ENCODE measurements around the gene DENND1A.
"Not testable (repeated sequence)": the region's sequence is repeated elsewhere in the genome, so short reads cannot be mapped to it uniquely, and the experiment has no call there.

Gene DENND1A

DNA sequence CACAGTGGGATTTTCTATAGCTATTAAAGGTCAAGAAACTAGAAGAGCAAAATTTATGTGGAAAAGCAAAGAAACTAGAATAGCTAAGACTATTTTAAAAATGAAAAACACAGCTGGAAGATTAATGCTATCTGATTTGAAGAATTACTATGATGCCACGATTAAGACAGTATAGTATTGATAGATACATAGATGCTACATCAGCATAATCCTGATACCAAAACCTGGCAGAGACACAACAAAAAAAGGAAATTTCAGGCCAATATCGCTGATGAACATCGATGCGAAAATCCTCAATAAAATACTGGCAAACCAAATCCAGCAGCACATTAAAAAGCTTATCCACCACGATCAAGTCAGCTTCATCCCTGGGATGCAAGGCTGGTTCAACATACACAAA lies 201.4 kb downstream of the DENND1A start:
- H3K9ac ChIP-seq (ENCODE audit: low read depth, low read length); H3K36me3 ChIP-seq (ENCODE audit: insufficient read depth, low read length); H3K4me1 ChIP-seq (ENCODE audit: insufficient read depth, low read length); H3K9me3 ChIP-seq (ENCODE audit: control insufficient read depth, insufficient read depth, low read length): not testable (repeated sequence)

DNA sequence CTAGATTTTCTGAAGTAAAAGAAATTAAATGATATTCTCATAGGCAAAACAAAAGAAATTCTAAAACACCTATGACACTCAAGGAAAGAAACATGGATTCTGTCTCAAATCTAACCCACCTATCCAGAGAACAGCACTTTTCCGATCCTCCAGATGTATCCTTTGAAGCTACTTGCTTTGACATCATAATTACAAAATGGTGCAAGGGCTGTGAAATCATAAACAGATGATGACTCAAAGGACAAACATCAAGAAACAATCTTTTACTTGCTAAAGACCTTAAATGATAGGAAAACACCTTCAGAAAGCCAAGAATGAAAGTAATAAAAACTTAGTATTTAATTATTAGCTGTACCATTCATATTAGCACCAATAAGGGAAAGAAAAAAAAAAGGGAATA lies 202.6 kb downstream of the DENND1A start:
- no peaks in the 10 kb centered on the region for H3K36me3 ChIP-seq (ENCODE audit: insufficient read depth, low read length)
- H3K4me1 ChIP-seq (ENCODE audit: insufficient read depth, low read length), result no peaks in the 10 kb centered on the region
- H3K9ac ChIP-seq (ENCODE audit: low read depth, low read length), result no peak overlapping the region
- H3K9me3 ChIP-seq (ENCODE audit: control insufficient read depth, insufficient read depth, low read length), result peaks cover 12% of the 10 kb centered on the region

DNA sequence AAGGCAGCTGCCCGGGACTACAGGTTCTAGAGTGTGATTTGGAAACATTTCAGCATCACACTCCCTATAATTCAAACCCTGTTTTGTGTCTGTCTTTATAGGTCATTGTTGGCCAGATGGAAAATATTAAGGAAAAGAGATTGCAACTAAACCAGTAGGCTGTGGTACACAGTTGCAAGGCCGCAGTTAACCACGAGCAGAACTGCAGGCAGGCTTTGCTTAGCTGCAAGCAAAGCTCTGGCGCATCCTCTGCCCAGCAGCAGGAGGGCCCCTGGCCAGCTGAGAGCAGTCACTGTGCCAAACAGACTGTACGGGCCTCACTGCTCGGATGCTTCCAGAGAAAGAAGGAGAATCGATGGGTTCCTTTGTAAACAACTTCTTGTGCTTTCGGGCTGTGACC lies 204.5 kb downstream of the DENND1A start:
- Histone ChIP-seq H3K4me1 (ENCODE audit: insufficient read depth, low read length) (no peaks in the 10 kb centered on the region), H3K9ac (ENCODE audit: low read depth, low read length) (no peak overlapping the region), H3K36me3 (ENCODE audit: insufficient read depth, low read length) (no peaks in the 10 kb centered on the region), H3K9me3 (ENCODE audit: control insufficient read depth, insufficient read depth, low read length) (peaks cover 17% of the 10 kb centered on the region)

DNA sequence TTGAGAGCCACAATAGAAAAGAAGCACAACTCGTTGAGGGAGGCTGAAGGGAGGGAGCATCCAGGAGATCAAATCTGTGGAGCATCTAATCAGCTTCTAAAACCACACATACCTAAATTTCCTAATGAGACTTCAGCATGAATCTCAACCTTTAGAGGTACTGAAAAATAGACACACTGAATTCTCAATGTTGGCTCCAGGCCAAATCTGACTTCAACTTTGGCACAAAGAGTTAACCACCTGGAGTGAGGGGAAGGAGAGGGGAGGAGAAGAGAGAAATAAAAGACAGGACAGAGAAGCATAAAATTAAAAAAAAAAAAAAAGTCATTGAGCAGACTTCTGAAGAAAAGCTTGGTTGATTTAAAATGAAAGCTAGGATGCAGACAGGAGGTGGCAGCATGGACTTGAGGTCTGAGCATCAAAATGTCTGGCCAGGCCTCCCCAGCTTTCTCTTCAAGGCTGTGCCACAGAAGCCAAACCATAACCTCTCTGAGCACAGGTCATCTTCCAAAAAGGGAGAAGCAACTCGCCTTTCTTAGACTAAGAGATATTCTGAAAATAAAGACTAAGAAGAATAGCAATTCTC lies 205.6 kb downstream of the DENND1A start:
- Histone ChIP-seq H3K9ac (ENCODE audit: low read depth, low read length) (no peak overlapping the region), H3K4me1 (ENCODE audit: insufficient read depth, low read length) (no peaks in the 10 kb centered on the region), H3K36me3 (ENCODE audit: insufficient read depth, low read length) (no peaks in the 10 kb centered on the region), H3K9me3 (ENCODE audit: control insufficient read depth, insufficient read depth, low read length) (peaks cover 17% of the 10 kb centered on the region)

DNA sequence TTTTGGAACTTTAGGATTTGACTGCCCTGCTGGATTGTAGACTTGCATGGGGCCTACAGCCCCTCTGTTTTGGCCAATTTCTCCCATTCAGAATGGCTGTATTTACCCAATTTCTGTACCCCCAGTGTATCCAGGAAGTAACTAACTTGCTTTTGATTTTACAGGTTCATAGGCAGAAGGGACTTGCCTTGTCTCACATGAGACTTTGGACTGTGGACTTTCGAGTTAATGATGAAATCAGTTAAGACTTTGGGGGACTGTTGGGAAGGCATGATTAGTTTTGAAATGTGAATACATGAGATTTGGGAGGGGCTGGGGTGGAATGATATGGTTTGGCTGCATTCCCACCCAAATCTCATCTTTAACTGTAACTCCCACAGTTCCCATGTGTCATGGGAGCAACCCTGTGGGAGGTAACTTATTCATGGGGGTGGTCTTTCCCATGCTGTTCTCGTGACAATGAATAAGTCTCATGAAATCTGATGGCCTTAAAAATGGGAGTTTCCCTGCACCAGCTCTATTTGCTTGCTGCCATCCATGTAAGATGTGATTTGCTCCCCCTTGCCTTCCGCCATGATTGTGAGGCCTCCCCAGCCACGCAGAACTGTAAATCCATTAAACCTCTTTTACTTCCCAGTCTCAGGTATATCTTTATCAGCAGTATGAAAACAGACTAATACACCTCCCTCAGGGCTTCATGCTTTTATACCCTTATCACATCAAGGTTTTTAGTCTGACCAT lies 206.6 kb downstream of the DENND1A start:
- no peaks in the 10 kb centered on the region for H3K4me1 ChIP-seq (ENCODE audit: insufficient read depth, low read length)
- no peaks in the 10 kb centered on the region for H3K36me3 ChIP-seq (ENCODE audit: insufficient read depth, low read length)
- peaks cover 17% of the 10 kb centered on the region for H3K9me3 ChIP-seq (ENCODE audit: control insufficient read depth, insufficient read depth, low read length)
- H3K9ac ChIP-seq (ENCODE audit: low read depth, low read length), result no peak overlapping the region

DNA sequence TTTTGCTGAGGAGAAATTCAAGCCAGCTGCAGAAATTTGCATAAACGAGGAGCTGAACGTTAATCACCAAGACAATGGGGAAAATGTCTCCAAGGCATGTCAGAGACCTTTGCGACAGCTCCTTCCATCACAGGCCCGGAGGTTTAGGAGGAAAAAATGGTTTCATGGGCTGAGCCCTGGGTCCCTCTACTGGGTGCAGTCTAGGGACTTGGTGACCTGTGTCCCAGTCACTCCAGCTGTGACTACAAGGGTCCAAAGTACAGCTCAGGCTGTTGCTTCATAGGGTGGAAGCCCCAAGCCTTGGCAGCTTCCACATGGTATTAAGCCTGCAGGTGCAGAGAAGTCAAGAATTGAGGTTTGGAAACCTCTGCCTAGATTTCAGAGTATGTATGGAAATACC lies 207.5 kb downstream of the DENND1A start:
- peaks cover 17% of the 10 kb centered on the region for H3K9me3 ChIP-seq (ENCODE audit: control insufficient read depth, insufficient read depth, low read length)
- H3K36me3 ChIP-seq (ENCODE audit: insufficient read depth, low read length), result no peaks in the 10 kb centered on the region
- no peaks in the 10 kb centered on the region for H3K4me1 ChIP-seq (ENCODE audit: insufficient read depth, low read length)
- H3K9ac ChIP-seq (ENCODE audit: low read depth, low read length), result no peak overlapping the region

DNA sequence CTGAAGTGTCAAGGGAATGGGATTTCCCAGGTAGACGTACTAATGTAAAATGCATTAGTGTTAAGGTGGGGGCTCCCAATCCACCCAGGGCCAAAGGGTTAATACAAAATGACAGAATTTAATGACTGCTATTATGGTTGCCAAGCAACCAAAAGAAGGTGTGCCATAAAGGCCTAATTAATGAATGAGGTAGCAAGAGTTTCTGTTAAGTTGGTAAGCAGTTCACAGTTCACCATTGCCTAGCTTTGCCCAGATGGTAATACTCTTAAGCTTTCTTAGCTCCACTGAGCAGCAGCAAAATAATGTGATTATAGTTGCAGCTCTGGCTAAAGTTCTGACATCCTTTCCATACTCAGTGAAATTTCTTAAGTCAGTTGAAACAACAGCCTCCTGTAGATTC lies 211.7 kb downstream of the DENND1A start:
- Histone ChIP-seq H3K4me1 (ENCODE audit: insufficient read depth, low read length) (no peaks in the 10 kb centered on the region), H3K9ac (ENCODE audit: low read depth, low read length) (no peak overlapping the region), H3K36me3 (ENCODE audit: insufficient read depth, low read length) (no peaks in the 10 kb centered on the region), H3K9me3 (ENCODE audit: control insufficient read depth, insufficient read depth, low read length) (peaks cover 6% of the 10 kb centered on the region)

DNA sequence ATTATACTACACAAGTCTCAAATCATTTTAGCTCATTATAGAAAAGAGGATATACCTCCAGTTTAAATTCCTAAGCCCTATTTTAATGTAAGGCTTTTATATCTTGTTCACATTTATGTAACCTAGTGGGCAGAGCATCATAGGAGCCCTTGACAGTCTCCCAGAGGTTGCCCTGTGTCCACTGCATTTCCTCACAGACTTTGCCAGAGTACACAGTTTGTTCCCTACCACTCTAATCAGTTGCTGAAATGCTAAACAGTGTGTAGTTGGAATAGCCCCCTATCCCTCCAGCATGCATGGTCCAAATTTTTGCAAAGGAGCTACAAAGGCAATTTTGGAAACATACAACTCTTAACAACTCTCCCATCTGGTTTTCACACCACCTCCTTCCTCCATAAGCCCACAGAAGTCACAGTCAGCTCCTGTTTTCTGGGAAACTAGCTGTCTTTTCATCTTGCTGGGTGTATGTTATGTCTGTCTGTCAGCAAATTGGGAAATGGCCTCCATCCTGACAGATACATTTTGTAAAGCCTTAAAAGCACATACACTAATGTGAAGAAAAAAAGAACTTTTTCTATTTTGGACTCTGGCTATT lies 212.2 kb downstream of the DENND1A start:
- H3K4me1 ChIP-seq (ENCODE audit: insufficient read depth, low read length), result no peaks in the 10 kb centered on the region
- no peaks in the 10 kb centered on the region for H3K36me3 ChIP-seq (ENCODE audit: insufficient read depth, low read length)
- no peak overlapping the region for H3K9ac ChIP-seq (ENCODE audit: low read depth, low read length)
- H3K9me3 ChIP-seq (ENCODE audit: control insufficient read depth, insufficient read depth, low read length), result peaks cover 6% of the 10 kb centered on the region

DNA sequence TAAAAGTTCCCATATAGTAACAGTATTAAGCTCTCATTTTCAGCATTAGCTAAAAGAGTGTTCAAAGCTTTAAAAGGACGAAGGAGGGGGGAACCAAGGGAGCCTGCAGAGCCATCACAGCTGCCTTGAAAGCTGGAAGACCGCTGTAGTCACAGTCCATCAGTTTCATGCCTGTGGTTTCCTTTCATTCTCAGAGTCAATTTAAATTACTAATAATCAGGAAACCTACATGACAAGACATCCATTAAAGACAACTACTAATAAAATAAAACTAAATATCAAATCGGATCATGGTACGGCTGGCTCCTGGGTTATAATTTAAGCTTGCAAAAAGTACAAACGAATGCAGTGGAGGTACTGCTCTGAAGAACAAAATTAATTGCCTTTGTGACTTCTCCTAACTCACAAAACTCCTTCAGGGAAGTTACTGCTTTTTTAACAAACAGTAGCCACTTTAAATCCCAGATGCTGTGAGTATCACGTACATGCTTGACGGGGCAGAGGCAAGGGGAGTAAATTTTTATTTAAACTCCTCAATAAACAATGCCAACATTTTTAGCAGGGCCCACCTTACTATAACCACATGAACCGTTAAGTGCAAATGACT lies 213.5 kb downstream of the DENND1A start:
- Histone ChIP-seq H3K9ac (ENCODE audit: low read depth, low read length) (no peak overlapping the region), H3K4me1 (ENCODE audit: insufficient read depth, low read length) (no peaks in the 10 kb centered on the region)

DNA sequence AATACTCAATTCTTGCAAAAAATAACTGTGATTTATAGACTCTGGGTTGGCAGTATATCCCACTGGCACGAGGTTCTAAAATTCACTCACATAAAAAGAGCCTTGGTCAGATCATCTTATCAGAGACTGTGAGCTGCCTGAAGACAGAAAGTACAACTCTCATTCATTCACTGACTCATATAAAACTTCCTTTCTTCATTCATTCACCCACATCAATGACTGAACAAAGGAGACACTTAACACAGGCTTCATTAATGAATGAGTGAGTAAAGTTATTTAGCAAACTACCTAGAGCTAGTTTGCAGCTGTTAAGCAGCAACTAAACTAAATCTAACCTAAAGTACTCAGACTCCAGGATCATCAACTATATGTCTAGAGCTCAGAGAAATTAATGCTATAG lies 214.7 kb downstream of the DENND1A start:
- Histone ChIP-seq H3K36me3 (ENCODE audit: insufficient read depth, low read length) (no peaks in the 10 kb centered on the region), H3K9ac (ENCODE audit: low read depth, low read length) (no peak overlapping the region), H3K9me3 (ENCODE audit: control insufficient read depth, insufficient read depth, low read length) (no peaks in the 10 kb centered on the region; the same call in 1 of the 2 replicates), H3K4me1 (ENCODE audit: insufficient read depth, low read length) (no peaks in the 10 kb centered on the region)

More for the DNA sequence above, 213.5 kb downstream of the DENND1A start:
- Histone ChIP-seq H3K36me3 (ENCODE audit: insufficient read depth, low read length) (no peaks in the 10 kb centered on the region), H3K9me3 (ENCODE audit: control insufficient read depth, insufficient read depth, low read length) (peaks cover 5% of the 10 kb centered on the region)

DNA sequence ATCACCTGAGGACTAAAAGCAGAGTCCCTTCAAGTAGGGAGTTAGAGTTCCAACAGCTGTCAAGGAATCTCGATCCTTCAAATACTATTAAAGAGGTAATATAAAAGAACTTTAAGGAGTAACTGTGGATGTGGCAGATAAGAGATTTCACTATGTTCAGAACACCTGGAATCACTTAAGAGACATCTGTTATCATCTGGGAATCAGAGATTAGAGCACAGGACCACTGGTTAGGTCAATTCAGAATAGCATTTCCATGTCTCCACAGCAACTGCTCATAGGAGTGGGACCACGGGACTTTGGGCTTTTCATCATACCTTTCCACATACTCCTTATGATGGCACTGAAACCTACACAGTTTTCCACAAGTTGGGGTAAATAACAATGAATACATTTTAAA lies 216.6 kb downstream of the DENND1A start:
- no peaks in the 10 kb centered on the region for H3K36me3 ChIP-seq (ENCODE audit: insufficient read depth, low read length)
- H3K4me1 ChIP-seq (ENCODE audit: insufficient read depth, low read length), result no peaks in the 10 kb centered on the region
- no peak overlapping the region for H3K9ac ChIP-seq (ENCODE audit: low read depth, low read length)
- H3K9me3 ChIP-seq (ENCODE audit: control insufficient read depth, insufficient read depth, low read length), result no peaks in the 10 kb centered on the region

DNA sequence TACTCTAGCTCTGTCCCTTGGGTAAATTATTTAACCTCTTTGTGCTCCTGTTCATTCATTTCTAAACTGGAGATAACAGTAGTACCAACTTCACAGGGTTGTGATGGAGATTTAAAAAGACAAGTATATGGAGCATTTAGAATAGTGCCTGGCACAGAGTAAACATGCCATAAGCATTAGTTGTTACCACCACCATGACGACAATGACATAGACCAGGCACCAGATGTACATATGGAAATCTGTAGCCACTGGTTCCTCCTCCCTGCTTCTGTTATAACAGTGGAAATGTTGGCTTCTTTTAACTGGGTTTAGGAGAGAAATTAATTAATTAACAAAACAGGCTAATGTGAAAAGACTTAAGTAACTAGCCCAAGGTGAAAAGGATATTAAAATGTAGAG lies 217.5 kb downstream of the DENND1A start:
- Histone ChIP-seq H3K9ac (ENCODE audit: low read depth, low read length) (no peak overlapping the region), H3K9me3 (ENCODE audit: control insufficient read depth, insufficient read depth, low read length) (no peaks in the 10 kb centered on the region), H3K36me3 (ENCODE audit: insufficient read depth, low read length) (no peaks in the 10 kb centered on the region), H3K4me1 (ENCODE audit: insufficient read depth, low read length) (no peaks in the 10 kb centered on the region)

DNA sequence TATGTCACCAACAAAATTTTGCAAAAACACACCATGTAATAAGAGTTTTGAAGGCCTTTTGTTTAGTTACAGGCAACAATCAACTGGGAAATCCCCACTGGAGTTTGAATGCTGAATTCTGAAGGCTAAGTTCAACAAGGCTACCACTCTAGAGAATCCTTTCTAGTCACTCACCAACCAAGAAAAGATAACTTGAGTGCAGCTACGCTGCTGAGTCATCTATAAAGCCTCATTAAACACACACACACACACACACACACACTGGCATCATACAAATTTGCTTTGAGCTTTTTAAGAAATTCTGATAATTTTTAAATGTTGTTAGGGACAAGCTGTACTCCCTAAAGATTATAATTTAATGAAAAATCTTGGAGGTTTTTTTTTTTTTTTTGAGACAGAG lies 219.6 kb downstream of the DENND1A start:
- H3K4me1 ChIP-seq (ENCODE audit: insufficient read depth, low read length), result no peaks in the 10 kb centered on the region
- H3K36me3 ChIP-seq (ENCODE audit: insufficient read depth, low read length), result no peaks in the 10 kb centered on the region
- H3K9me3 ChIP-seq (ENCODE audit: control insufficient read depth, insufficient read depth, low read length), result no peaks in the 10 kb centered on the region
- H3K9ac ChIP-seq (ENCODE audit: low read depth, low read length), result no peak overlapping the region

DNA sequence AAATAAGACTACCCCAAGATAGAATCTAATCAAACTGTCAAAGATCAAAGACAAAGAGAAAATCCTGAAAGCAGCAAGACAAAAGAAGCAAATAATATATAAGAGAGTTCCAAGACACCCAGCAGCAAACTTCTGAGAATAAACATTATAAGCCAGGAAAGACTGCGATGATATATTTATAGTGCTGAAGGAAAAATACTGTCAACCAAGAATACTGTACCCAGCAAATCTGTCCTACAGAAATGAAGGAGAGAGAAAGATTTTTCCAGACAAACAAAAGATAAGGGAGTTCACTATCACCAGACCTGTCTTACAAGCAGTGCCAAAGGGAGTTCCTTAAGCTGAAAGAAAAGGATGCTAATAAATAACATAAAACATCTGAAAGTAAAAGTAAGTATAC lies 227.4 kb downstream of the DENND1A start:
- no peak overlapping the region for H3K9ac ChIP-seq (ENCODE audit: low read depth, low read length)
- no peaks in the 10 kb centered on the region for H3K36me3 ChIP-seq (ENCODE audit: insufficient read depth, low read length)
- no peaks in the 10 kb centered on the region for H3K9me3 ChIP-seq (ENCODE audit: control insufficient read depth, insufficient read depth, low read length)
- H3K4me1 ChIP-seq (ENCODE audit: insufficient read depth, low read length), result no peaks in the 10 kb centered on the region

DNA sequence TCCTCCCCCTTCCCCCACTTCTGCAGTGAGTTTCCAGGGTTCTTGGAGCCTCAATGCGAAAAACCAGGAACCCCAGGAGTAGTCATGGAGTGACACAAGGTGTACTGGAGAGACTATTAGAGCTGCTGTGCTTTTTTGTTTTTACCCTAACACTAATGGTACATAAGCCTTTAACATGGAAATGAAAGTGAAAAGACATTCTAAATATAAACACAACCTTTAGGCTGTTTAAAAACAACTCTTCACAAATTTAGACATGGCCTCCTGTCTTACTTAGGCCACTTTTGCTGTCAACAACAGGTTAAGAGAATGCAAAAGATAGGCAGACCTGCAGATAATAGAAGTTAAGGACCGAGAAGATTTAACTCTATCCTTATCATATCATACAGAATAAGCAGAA lies 232.2 kb downstream of the DENND1A start:
- H3K9ac ChIP-seq (ENCODE audit: low read depth, low read length), result no peak overlapping the region
- H3K36me3 ChIP-seq (ENCODE audit: insufficient read depth, low read length), result no peaks in the 10 kb centered on the region
- H3K4me1 ChIP-seq (ENCODE audit: insufficient read depth, low read length), result no peaks in the 10 kb centered on the region
- H3K9me3 ChIP-seq (ENCODE audit: control insufficient read depth, insufficient read depth, low read length), result no peaks in the 10 kb centered on the region
